GM13976 (cell line): ENCODE results near the gene PLAAT5.

Source experiments
- DNase-seq: peaks from one replicate; pipeline ENCODE4 v3.0.0; 2012; ENCODE audit warnings: low spot score
- in situ Hi-C: fragments of 300-500 bp; cut with MboI; formaldehyde crosslinking; loops from one replicate; pipeline ENCODE4 v1.12.0; 2022; ENCODE audit warnings: low sequenced_read_pairs, mixed read lengths, inconsistent platforms; ENCODE audit not compliant: unreplicated experiment
- TF ChIP-seq, protein P1 (sequence below): IDR thresholded peaks from 2 replicates; pipeline ENCODE4 v1.5.1; 2012; ENCODE audit warnings: borderline replicate concordance, mild to moderate bottlenecking; ENCODE audit not compliant: insufficient read depth; ENCODE audit errors: extremely low read depth, missing control alignments, control extremely low read depth

The PLAAT5 gene

GRCh38 chr11:63506876-63507275, 15.9 kb upstream of the PLAAT5 start:
- DNase-seq = no peak
- TF ChIP-seq, protein P1, sequence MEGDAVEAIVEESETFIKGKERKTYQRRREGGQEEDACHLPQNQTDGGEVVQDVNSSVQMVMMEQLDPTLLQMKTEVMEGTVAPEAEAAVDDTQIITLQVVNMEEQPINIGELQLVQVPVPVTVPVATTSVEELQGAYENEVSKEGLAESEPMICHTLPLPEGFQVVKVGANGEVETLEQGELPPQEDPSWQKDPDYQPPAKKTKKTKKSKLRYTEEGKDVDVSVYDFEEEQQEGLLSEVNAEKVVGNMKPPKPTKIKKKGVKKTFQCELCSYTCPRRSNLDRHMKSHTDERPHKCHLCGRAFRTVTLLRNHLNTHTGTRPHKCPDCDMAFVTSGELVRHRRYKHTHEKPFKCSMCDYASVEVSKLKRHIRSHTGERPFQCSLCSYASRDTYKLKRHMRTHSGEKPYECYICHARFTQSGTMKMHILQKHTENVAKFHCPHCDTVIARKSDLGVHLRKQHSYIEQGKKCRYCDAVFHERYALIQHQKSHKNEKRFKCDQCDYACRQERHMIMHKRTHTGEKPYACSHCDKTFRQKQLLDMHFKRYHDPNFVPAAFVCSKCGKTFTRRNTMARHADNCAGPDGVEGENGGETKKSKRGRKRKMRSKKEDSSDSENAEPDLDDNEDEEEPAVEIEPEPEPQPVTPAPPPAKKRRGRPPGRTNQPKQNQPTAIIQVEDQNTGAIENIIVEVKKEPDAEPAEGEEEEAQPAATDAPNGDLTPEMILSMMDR = no peak
- in situ Hi-C loops = no loop called here

GRCh38 chr11:63505857-63506528, 15.0 kb upstream of the PLAAT5 start, which contains the start of gene LGALS12:
LGALS12 (plus strand) TSS chr11:63506084; CDS start chr11:63506459, 375 bp downstream.
- in situ Hi-C loops = no loop called here
- DNase-seq = peak; percentile 23
- TF ChIP-seq, protein P1 = no peak

- in situ Hi-C loops = no loop called here
- TF ChIP-seq, protein P1 = no peak
- DNase-seq = no peak
These were observed 14.1 kb upstream of the PLAAT5 start for GRCh38 chr11:63504933-63505586.

GRCh38 chr11:63504054-63504453, 13.1 kb upstream of the PLAAT5 start:
- in situ Hi-C loops = no loop called here
- DNase-seq = no peak
- TF ChIP-seq, protein P1 = no peak

DNA sequence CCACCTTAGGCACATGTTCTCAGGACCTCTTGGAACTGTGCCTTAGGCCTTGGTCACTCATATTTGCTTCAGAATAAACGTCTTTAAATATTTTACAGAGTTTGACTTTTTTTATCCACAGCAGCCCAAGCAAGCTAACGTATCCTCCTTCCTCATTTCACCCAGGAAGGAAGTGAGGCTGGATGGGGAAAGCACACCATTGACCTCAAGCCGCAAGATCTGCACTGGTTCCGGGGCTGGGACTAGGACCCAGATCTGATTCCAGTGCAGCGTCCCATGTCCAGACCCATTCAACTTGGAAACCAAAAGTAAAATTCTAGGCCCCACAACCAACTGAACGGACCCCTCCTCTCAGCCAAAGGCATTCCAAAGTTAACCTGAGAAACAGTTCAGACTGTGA, 12.5 kb upstream of the PLAAT5 start:
- DNase-seq = no peak
- TF ChIP-seq, protein P1 = no peak
- in situ Hi-C loops = no loop called here

GRCh38 chr11:63502252-63502820, 11.4 kb upstream of the PLAAT5 start:
- DNase-seq = no peak
- TF ChIP-seq, protein P1 = no peak
- in situ Hi-C loops = no loop called here
